NCI-H69 (cell line): ENCODE data around the gene EXOC4.

Experiments used
- DNase-seq: peaks from one replicate; lab custom pipeline; 2025; lab: John Stamatoyannopoulos, UW

The EXOC4 gene

GRCh38 chr7:134031835-134032617, 779.1 kb downstream of the EXOC4 start:
- DNase-seq, result peak; percentile 86

DNA sequence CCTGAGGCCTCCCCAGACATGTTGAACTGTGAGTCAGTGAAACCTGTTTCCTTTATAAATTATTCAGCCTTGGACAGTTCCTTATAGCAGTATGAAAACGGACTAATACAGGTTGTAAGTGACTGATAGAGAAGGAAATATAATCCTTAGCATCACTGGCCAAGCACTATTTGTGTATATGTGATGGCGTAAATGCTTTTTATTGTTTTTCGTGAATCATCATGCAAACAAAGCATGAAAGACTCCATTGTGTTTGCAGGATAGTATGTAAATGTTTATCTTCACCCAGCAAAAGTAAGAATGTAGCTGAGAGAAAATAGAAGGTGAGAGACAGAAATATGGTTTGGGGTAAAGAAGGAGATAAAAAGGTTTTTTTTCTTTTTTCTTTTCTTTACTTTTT, 781.8 kb downstream of the EXOC4 start:
- DNase-seq, result peak; percentile 20

DNA sequence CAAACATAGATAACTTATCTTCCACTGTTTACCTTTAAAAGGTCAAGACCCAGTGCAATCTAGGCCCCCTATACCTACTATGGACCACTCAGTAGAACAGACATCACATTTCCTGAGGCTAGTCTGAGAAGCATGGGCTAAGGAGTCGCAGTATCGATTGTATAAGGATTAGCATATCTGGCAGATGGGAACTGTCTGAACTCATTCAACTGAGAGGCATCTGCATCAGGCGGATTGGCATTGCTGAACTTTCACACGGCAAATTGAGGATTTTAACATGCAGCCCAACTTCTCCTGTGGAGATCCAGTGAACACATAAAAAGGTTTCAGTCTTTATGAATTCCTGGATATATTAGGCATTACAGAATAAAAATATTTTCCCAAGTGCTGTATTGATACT, 785.1 kb downstream of the EXOC4 start:
- DNase-seq, result no peak

GRCh38 chr7:134040988-134041387, 788.1 kb downstream of the EXOC4 start:
- no peak for DNase-seq

DNA sequence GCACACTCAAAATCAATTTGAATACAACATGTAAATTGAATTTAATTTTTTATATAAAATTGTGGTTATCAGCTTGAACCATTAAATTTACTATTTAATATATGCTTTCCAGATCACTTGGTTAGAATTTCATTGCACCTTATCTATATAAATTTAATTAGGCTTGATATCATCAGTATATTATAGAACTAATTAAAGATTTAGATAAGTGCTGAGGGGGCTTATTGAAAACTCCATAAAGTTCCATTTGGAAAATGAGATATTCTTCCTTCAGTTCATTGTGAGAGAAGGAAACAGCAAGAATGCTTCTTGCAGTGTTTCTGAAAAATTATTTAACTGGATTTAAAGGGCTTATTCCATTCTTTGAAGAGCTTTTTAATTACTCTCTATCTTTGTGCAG, 788.6 kb downstream of the EXOC4 start:
- no peak for DNase-seq

DNA sequence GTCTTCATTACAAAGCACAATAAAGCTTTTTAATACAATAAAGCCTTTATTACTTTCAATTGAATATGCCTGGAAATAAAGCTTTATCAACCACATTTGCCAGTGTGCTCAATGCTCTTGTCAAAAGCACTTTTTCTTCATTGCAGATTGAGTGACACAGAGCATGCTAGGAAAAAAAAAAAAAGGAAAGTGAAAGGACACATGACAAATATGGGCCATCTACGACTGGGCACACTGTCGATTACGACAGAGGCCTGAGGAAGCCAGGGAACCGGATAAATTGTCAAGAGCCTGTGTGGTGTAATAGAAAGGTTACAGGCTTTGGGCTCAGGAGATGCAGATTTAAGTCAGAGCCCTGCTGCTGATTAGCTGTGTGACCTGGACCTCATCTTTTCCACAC, 789.4 kb downstream of the EXOC4 start:
- no peak for DNase-seq

DNA sequence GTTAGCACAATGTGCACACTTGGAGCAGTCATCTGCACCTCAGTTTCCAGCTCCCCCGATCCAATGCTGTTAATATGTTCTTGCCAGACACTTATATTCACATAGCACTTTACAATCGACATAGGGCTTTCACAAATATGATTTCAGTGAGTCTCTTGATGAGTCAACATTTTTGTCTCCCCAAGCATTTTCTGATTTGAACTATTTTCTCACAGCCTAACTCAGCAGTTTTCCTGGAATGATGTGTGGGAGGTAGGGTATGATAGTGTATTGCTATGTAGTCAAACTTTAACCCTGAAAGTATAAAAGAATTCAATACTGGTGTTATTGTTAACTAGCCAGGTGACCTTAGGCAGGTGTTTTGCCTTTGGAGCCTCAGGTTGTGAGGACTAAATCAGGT, 791.8 kb downstream of the EXOC4 start:
- no peak for DNase-seq

DNA sequence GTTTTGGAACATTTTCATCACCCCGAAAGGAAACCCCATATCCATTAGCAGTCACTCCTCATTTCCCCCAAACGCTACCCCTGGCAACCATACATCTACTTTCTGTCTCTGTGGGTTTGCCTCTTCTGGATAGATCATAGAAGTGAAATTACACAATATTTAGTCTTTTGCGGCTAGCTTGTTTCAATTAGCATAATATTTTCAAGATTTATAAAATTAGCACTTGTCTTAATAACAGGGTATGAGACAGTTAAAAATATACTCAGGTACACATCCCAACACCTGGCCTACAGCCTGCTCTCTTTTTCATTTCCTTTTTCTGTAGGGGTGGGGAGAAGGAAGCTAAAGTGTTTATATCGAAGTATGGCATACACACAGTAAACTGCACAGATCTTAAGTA, 792.8 kb downstream of the EXOC4 start:
- DNase-seq, result no peak

DNA sequence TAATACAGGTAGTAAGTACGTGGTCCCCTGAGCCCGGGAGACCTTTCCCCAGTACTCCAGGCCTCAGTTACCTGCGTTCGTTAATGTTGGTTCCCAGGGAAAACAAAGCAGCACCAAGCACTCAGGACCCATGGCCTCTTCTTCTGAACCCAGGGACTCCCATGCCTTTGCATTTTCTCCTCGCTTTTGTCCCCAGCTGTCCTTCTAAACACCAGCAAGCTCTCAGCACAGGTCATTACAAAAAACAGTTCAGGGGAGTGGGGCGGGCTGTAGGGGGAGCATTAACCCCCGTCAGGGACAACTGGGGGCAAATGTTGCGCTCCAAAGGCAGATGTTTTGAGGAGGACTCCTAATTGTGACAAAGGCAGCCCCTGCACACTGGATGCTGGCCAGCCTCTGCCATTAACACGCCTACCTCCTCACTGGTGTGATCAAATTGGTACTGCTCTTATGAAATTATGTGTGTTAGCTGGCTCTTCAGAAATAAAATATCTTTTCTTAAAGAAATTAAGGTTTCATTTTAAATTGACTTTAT, 793.8 kb downstream of the EXOC4 start:
- DNase-seq, result no peak

GRCh38 chr7:134047675-134048074, 794.8 kb downstream of the EXOC4 start:
- DNase-seq, result no peak

DNA sequence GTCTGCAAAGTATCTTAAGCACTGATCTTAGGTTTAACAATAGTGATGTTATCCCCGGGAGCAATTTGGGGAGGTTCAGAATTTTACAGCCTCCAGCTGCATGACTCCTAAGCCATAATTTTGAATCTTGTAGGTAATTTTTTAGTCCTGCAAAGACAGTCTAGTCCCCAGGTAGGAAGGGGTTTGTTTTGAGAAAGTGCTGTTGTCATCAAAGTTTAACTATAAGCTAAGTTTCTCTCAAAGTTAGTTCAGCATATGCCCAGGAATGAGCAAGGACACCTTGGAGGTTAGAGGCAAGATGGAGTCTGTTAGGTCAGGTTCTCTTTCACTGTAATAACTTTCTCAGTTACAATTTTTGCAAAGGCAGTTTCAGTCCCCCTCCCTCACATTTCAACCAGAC, 795.3 kb downstream of the EXOC4 start:
- no peak for DNase-seq

GRCh38 chr7:134051020-134051419, 798.1 kb downstream of the EXOC4 start:
- DNase-seq, result no peak

- DNase-seq, result no peak
Measured at GRCh38 chr7:134056816-134057215, 803.9 kb downstream of the EXOC4 start.

DNA sequence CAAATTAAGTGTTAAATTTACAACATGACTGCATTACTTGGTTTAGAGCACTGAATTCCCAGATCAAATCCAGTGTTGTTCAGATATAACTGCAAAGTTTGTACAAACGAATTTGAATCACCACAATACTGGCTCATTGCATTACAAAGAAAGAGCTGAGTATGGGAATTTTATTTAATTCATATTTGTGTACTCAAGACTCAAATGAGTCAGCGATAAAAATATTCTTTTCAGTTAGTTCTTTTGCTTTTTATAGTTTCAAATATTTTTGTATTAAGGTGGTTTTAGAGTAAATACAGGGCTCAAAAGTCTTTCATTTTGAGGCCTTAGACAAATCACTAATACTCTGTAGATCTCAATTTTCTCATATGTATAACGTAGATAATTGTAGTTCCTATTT, 805.6 kb downstream of the EXOC4 start:
- no peak for DNase-seq

DNA sequence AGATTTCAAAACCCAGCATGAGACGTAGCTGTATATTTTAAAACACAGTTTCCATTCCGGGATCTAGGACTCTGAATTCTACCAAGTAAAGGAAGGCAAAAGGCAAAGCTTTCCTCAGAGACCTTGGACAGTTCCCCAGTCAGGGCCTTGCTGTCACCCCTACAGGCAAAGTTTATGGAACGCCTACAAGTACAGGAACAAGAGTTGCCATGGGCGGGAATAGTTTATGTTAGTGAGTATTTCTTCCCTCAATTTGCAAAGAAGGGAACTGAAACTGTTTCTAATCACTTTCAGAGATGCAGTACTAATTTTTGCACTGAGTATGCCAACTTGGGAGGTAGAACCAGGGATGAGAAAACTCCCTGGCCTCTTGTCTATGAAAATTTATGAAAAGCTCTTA, 806.1 kb downstream of the EXOC4 start:
- no peak for DNase-seq

- DNase-seq, result no peak
Measured at GRCh38 chr7:134059921-134060320, 807.0 kb downstream of the EXOC4 start.

DNA sequence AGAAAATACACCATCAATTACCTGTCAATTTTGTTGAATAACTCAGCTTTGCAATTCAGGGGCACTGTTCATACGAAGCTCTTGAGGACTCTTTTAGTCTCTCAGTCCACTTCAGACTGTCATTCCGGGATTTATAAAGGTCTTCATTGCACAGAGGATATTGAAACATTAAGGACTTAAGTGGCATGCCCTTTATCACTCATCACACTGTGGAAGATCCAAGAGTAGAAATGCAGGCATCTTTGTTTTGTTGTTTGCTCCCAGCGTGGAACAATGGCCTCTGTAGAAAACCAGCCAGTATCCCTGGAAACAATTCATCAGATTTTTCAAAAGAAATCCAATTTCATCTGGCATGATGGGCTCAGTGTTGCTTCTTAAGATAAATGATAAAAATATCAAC, 808.0 kb downstream of the EXOC4 start:
- DNase-seq, result no peak

- DNase-seq, result no peak
Measured at GRCh38 chr7:134062460-134062859, 809.6 kb downstream of the EXOC4 start.

- DNase-seq, result no peak
Measured at GRCh38 chr7:134065415-134065814, 812.5 kb downstream of the EXOC4 start.

- DNase-seq, result no peak
Measured at GRCh38 chr7:134067164-134067563, 814.3 kb downstream of the EXOC4 start.

DNA sequence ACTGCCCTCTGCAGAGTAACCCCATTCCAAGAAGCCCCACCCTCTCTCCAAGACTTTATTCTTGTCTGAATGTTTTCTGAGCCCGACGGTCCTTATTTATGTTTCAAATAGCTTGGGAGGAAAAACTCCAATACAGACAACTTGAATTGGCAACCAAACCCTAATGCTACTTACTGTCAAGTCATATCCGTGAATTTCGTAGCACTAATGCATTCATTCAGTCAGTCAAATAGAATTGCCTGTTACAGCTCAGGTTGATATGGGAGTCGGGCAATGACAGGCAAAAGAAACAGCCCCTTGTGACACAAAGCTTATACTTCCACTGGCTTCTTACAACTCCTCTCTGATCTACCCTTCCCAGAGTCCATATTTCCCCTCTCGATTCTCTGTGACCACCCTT, 815.8 kb downstream of the EXOC4 start:
- DNase-seq, result no peak

DNA sequence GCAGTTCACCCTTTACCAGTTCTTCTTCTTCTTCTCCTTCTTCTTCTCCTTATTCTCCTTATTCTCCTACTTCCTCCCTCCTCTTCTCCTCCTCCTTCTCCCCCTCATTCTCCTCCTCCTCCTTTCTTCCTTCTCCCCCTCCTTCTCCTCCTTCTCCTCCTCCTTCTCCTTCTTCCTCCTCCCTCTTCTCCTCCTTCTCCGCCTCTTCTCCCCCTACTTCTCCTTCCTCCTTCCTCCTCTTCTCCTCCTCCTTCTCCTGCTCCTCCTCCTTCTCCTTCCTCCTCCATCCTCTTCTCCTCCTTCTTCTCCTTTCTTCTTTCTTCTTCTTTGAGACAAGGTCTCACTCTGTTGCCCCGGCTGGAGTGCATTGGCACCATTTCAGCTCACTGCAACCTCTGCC, 816.3 kb downstream of the EXOC4 start:
- DNase-seq, result no peak

DNA sequence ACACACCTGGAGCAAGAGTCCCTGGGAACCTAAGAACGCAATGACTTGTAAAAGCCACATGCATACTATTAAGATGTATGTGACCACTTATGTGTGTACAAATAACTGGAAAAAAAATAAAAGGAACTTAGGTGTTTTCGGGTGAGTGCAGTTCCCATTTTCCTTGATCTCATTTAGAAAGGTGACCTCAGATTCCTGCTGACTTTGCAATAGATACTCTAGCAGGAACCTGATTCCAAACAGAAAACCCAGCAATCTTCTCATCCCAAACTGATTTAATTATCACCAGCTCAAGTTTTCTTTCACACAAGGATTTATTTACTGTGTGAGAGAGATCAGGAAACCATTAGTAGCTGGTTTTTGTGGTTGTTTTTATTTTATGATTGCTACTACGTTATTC, 817.8 kb downstream of the EXOC4 start:
- DNase-seq, result no peak
